Middle frontal gyrus (tissue), 1 donor: ENCODE data around the gene PPP2R2D.

Source experiments
- DNase-seq: peaks from one replicate; pipeline ENCODE4 v3.0.0-alpha.2; 2015; ENCODE audit warnings: low spot score; ENCODE audit errors: extremely low spot score

The PPP2R2D gene

DNA sequence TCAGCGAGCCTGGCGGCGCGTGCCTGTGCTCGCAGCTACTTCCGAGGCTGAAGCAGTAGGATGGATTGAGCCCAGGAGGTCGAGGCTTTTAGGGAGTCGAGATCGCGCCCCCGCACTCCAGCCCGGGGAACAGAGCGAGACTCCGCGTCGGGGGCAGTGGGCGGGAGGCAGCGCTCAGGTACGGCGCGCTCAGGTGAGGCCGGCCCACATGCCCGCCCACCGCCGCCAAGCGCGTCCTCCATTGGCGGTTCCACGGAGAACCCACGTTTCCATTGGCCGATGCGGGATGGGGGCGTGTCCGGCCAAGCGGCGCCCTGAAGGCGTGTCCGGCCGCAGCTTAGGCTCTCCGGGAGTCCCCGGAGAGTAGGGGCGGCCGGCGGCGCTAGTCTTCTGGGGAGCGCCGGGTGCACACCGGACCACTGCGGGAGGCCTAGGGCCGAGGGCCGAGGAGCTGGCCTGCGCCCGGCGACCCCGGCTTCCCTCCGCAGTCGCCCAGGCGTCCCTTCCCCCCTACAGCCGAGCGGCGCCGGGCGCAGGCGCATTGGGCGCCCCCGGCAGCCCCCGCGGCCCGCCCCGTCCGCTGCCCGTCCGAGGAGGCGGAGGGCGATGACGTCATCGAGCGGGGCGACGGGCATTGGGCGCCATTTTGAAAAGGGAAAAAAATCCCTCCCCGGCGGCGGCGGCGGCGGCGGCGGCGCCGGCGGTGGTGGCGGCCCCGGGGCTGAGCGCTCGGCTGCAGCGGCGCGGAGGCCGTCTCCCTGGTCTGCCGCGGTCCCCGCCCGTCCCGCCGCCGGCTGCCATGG, at the start of gene PPP2R2D:
PPP2R2D (plus strand) TSS at position 659 of the 803 bp plus-strand sequence; CDS start at position 800, 141 bp downstream.
- peak; percentile 88 for DNase-seq

DNA sequence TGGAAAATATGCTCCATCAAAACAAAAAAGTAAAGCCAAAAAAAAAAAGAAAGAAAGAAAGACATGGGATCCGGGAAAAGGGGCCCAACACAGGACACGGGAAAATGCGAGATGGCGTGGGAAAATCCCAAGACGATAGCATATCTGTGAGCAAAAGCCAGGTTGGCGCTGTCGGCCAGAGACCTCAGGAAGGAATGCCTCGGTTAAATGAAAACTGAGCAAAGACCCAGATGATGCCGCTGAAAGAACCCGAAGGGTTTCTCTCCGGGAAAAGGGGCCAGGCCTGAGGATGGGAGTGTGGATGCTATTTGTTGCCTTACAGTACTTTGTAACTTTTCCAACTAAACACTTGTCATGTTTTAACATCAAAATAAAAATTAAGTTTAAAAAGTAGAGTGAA, 49.5 kb upstream of the PPP2R2D start:
- no peak for DNase-seq

GRCh38 chr10:131852176-131852822, 48.5 kb upstream of the PPP2R2D start:
- no peak for DNase-seq

GRCh38 chr10:131852823-131853609, 47.8 kb upstream of the PPP2R2D start:
- no peak for DNase-seq

DNA sequence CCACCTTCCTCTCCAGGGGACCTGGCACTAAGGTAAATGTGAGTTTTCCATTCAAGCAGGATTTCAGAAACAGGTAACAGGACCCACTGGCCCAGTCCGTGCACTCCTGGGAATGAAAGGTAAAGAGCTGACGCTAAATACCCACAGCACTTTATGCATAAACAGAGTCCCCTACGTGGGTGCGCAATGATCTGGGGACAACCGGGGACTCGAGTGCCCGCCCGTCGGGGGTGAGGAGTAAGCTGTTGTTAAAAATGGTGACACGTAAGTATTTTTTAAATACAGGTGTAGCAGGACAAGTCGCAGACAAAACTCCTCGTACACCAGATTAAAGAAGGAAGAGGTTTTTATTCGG, 47.2 kb upstream of the PPP2R2D start:
- no peak for DNase-seq

DNA sequence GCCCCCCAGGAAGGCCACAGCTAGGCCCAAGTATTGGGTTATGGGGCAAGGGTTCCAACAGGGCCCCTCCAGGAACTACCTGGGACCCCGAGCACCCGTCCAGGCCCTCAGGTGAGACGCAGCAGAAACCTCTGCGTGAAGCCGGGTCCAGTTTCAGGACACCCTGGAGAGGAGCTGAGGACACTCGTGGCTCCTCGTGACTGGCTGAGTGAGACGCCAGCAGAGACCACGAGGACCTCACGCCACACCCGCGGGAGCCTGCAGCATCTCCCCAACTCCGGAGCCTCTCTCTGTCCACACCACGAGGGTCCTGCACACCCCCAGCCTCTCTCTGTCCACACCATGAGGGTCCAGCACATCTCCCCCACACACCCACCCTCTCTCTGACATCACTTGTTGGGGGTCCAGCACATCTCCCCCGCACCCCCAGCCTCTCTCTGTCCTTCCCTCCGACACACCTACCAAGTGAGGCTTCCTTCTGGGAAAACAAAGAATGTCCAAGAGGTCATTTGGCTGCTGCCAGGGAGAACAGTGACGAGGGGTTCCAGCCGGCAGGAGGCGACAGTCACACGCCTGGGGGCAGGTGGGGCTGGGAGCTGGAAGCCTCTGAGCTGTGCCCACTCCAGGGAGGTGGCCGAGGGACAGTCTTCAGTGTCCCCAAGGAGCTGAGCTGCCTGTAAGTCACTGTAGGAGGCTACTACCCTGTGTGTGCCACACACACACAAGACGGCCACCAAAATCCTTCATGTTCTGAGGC, 46.1 kb upstream of the PPP2R2D start:
- no peak for DNase-seq

DNA sequence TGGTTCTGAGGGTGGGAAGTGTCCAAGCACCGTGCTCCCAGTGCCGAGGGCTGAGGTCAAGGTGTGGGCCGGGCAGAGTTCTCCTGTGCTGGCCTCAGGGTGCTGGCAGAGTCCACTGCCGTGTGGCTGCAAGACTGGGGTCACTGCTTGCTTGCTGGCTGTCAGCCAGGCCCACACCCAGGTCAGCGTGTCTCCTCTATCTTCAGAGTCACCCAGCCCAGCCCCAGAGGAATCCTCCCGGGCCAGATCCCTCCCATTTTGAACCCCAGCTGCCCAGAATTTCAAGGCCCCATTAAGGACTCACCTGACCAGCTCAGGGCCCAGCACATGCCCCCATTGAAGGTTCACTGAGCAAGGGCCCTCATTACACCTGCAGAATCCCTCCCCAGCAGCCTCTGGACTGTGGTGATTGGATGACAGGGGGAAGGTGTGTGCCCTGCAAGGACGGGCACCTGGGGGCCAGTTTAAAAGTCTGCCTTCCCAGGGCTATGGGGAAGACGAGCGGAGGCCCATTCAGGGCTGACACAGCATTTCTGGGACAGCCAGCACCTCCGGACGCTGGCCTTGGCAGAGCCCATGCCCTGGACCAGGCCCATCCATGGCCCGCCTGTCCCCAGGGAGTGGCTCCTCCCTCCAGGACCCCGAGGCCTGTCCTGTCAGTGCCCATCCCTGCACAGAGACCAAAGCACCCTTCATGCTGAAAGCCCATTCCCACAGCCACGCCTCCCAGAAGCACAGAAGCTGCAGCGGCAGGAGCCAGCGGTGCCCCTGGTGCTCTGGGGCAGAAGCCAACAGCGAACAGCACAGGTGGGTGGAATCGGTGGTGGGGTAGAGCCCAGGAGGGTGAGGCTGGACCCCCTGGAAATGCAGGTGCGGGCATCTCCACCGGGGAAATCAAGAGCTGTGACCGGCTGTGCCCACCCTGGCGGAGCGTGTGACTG, 45.1 kb upstream of the PPP2R2D start:
- DNase-seq = no peak

GRCh38 chr10:131856441-131857094, 44.2 kb upstream of the PPP2R2D start:
- no peak for DNase-seq

- DNase-seq = no peak
These were observed 43.4 kb upstream of the PPP2R2D start for GRCh38 chr10:131857156-131858117.

DNA sequence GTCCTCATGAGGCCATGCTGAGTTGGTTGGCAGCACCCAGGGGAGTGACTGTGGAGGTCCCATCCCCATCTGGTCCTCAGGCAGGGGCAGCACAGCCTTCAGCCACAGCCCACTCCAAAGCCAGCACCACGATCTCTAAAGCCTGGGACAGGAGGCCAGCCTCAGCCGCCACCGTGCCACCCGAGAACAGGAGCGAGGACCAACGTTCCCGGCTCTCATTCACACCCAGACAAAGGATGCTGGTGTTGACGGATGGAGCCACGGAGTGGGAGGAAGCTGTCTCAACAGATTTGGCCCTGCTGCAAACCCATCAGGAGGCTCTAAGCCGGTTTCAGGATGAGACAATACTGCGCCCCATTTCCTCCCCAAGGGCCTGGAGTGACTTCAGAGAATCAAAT, 42.7 kb upstream of the PPP2R2D start:
- no peak for DNase-seq

- no peak for DNase-seq
These were observed 42.0 kb upstream of the PPP2R2D start for GRCh38 chr10:131858583-131859340.

- no peak for DNase-seq
These were observed 41.3 kb upstream of the PPP2R2D start for GRCh38 chr10:131859341-131860020.

DNA sequence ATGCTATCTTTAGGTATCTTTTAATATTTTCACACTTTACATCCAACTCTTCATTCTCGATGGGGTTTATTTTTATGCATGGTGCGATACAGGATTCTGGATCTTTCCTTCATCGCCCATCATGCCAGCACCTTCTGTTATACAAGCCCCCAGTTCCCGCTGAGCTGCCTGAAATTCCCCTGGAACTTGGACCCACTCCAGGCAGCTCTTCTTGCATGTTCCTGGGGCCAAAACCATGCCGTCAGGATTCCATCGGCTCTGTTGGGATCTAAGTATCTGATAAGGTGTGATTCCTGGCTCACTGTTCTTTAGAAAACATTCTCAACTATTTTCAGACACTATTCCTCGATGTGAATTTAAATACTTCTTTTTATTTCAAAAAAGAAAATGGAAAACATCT, 40.5 kb upstream of the PPP2R2D start:
- no peak for DNase-seq

DNA sequence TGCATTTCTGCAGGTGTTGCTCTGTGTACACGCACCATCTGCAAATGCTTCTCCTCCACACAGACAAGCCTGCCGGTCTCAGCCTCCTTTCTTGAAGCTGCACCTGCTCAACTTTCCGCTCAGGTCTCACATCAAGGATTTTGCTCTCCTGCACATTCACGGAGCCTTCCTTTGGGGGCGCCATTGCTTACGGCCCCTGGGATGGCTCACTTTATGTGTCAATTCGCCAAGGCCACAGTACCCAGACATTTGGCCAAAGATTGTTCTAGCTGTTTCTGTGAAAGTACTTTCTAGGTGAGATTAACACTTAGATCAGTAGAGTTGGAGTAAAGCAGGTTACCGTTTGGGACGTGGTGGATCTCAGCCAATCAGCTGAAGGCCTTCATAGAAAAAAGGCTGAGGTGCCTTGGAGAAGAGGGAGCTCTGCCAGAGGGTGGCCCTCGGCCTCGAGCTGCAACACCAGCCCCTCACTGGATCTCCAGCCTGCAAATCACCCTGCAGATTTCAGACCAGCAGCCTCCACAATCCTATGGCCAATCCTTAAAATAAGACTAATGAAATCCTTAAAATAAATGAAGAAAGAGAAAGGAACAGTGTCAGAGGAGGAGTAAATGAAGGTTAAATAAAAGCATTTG, 39.9 kb upstream of the PPP2R2D start:
- DNase-seq = no peak

DNA sequence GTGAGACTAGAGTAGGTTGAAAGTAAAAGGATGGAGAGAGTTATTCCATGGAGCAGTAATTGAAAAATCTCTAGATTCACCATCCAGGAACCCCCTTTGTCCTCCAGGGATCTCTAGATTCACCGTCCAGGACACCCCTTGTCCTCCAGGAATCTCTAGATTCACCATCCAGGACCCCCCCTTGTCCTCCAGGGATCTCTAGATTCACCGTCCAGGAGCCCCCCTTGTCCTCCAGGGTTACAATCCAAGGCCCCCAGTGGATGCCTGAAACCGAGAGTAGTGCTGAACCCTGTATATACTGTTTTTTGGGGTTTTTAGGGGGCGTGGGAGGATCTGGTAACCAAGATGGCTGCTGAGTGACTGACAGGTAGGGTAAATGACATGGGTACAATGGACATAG, 38.3 kb upstream of the PPP2R2D start:
- no peak for DNase-seq

DNA sequence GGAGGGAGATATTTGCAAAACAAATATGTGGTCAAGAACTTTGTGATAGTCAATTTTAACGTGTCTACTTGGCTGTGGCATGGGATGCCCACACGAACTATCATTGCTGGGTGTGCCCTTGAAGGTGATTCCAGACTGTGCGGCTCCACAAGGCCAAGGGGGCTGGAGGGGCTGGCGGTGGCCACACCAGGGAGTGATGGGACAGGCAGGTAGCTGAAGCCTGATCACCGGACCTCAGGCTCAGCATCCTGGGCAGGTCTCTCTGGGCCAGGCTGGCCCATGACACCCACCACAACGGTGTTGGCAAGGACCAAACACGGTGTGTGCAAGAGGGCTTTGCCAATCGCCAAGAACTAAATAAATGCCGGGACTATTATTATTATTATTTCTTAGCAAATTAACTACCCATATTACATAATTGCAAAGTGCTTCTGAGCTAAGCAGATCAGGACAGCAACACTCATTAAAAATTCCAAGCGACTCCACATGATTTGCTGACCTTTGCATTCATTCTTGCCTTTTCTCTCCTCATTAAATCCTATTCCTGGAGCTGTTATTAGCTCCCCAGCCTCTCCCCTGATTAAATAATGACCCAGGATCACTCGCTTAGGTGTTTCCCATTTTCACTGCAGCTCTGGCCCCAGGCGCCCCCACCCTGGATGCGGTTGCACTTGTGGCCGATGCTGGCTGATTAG, 35.4 kb upstream of the PPP2R2D start:
- no peak for DNase-seq
